ENCODE data around the gene ZDHHC9. TPM values are rescaled to one million over a fixed set of nuclear protein-coding genes. Genes with fewer than 3 reads are reported as not detected.

ZDHHC9 gene
- total and polyA plus RNA-seq, 7 donors, result 8.7 to 32.7 (median 15.2) TPM

- no peak overlapping the region for H3K27ac ChIP-seq
- peaks cover 0 to 17% of the 10 kb centered on the region in 2 donors for H3K36me3 ChIP-seq (ENCODE audit: insufficient read depth in 1 of 2, low read depth in 1 of 2)
- 23 to 55% (median 29%) methylated on average over 1 of the region's 1 CpG for WGBS, 3 donors
- no peak for DNase-seq
- no peak for TF ChIP-seq CTCF (IDR thresholded peaks at IDR 0.05)
- no peaks in the 10 kb centered on the region for H3K4me1 ChIP-seq
- H3K27me3 ChIP-seq (ENCODE audit: insufficient read depth in 3 of 3, low read length in 2 of 3), result no peaks in the 10 kb centered on the region
- intact Hi-C loops (cut with DNase I), result no loop called here
- ATAC-seq, result no peak
- no peak overlapping the region for H3K4me3 ChIP-seq
- no peaks in the 10 kb centered on the region for H3K9me3 ChIP-seq
These were observed 40.8 kb downstream of the ZDHHC9 start for GRCh38 chrX:129802863-129803262.

- intact Hi-C loops (cut with DNase I), result no loop called here
- Histone ChIP-seq H3K36me3 (ENCODE audit: insufficient read depth in 1 of 2, low read depth in 1 of 2) (peaks cover 0 to 3% of the 10 kb centered on the region in 2 donors), H3K9me3 (no peaks in the 10 kb centered on the region), H3K4me3 (no peak overlapping the region), H3K4me1 (no peaks in the 10 kb centered on the region), H3K27me3 (ENCODE audit: insufficient read depth in 3 of 3, low read length in 2 of 3) (no peaks in the 10 kb centered on the region), H3K27ac (no peak overlapping the region)
- ATAC-seq (no peak), DNase-seq (no peak)
- WGBS, 3 donors, result 60 to 72% (median 67%) methylated on average over 4 of the region's 4 CpGs
- no peak for TF ChIP-seq CTCF (IDR thresholded peaks at IDR 0.05)
These were observed 43.5 kb downstream of the ZDHHC9 start for GRCh38 chrX:129800186-129800585.

- Histone ChIP-seq H3K4me3 (no peak overlapping the region), H3K27ac (no peak overlapping the region), H3K4me1 (no peaks in the 10 kb centered on the region), H3K36me3 (ENCODE audit: insufficient read depth in 1 of 2, low read depth in 1 of 2) (no peaks in the 10 kb centered on the region), H3K27me3 (ENCODE audit: insufficient read depth in 3 of 3, low read length in 2 of 3) (peaks cover 0 to under 1% (median 0%) of the 10 kb centered on the region in 3 donors), H3K9me3 (no peaks in the 10 kb centered on the region)
- 70 to 83% (median 80%) methylated on average over 5 of the region's 5 CpGs for WGBS, 3 donors
- intact Hi-C loops (cut with DNase I), result no loop called here
- no peak for ATAC-seq
- TF ChIP-seq CTCF (IDR thresholded peaks at IDR 0.05), result no peak
- no peak for DNase-seq
These were observed 44.8 kb downstream of the ZDHHC9 start for GRCh38 chrX:129798888-129799287.

- no peaks in the 10 kb centered on the region for H3K4me1 ChIP-seq
- H3K27me3 ChIP-seq (ENCODE audit: insufficient read depth in 3 of 3, low read length in 2 of 3), result peaks cover 0 to 5% (median 0%) of the 10 kb centered on the region in 3 donors
- TF ChIP-seq CTCF (IDR thresholded peaks at IDR 0.05), result no peak
- intact Hi-C loops (cut with DNase I), result no loop called here
- no peaks in the 10 kb centered on the region for H3K9me3 ChIP-seq
- no peak for DNase-seq
- no peaks in the 10 kb centered on the region for H3K36me3 ChIP-seq (ENCODE audit: insufficient read depth in 1 of 2, low read depth in 1 of 2)
- H3K4me3 ChIP-seq, result no peak overlapping the region
- ATAC-seq, result no peak
- no peak overlapping the region for H3K27ac ChIP-seq
- WGBS, 3 donors, result 89 to 99% (median 98%) methylated on average over 3 of the region's 3 CpGs
These were observed 45.2 kb downstream of the ZDHHC9 start for GRCh38 chrX:129798456-129798855.

- ATAC-seq, result no peak
- Histone ChIP-seq H3K36me3 (ENCODE audit: insufficient read depth in 1 of 2, low read depth in 1 of 2) (no peaks in the 10 kb centered on the region), H3K9me3 (no peaks in the 10 kb centered on the region), H3K4me1 (no peaks in the 10 kb centered on the region), H3K27ac (no peak overlapping the region), H3K27me3 (ENCODE audit: insufficient read depth in 3 of 3, low read length in 2 of 3) (peaks cover 0 to 6% (median 0%) of the 10 kb centered on the region in 3 donors), H3K4me3 (no peak overlapping the region)
- intact Hi-C loops (cut with DNase I), result no loop called here
- DNase-seq, result no peak
- TF ChIP-seq CTCF (IDR thresholded peaks at IDR 0.05), result no peak
- WGBS, 3 donors, result 70 to 100% (median 85%) methylated on average over 3 to 4 of the region's 4 CpGs
These were observed 46.3 kb downstream of the ZDHHC9 start for GRCh38 chrX:129797251-129797906.
